NCI-H1092 treated with DMSO at 0.1 percent for 48 hours (cell line): Measurements from ENCODE around the gene TSC2.
"Not testable (repeated sequence)": the region's sequence is repeated elsewhere in the genome, so short reads cannot be mapped to it uniquely, and the experiment has no call there.

ENCODE experiments used
- DNase-seq: peaks from one replicate; lab custom pipeline; 2025; lab: John Stamatoyannopoulos, UW

The TSC2 gene

DNA sequence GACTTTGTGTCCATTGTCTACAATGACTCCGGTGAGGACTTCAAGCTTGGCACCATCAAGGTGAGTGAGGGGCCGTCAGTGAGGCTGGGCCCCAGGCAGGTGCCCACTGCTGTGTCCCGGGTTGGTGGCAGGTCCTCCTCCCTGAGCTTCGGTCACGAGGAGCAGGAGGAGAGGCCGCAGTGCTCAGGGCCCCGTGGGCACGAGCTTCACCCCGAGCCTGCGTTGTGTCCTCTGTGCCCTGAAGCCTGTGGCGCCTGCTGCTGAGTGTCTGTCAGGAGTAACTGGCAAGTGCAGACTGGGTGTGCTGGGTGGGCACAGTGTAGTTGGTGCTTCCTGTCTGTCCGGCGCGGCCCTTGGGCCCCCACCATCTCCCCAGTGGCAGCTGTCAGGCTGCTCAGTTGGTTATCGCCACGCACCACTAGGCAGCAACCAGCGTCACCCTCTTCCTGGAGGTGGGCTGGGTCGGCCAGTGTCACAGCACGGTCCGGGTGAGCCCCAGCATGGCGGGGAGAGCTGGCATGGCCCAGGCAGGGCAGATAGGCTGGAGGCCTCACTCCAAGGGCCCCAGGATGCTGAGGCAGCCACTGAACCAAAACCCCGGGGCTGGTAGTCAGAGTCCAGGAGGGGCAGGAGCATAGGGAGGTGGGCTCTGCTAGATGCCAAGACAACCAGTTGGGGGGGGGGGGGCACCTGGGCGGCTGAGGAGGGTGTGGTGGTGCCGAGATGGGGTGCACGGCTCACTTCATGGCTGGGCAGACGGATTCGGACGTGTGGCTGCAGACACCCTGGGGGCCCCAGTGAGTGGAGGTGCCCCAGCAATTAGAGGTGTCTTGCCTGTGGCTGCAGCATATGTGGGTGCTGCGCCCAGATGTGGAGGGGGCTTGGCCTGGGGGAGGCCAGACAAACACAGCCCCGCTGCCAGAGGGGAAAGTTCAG is 39.3 kb downstream of the TSC2 start:
- DNase-seq, result no peak

DNA sequence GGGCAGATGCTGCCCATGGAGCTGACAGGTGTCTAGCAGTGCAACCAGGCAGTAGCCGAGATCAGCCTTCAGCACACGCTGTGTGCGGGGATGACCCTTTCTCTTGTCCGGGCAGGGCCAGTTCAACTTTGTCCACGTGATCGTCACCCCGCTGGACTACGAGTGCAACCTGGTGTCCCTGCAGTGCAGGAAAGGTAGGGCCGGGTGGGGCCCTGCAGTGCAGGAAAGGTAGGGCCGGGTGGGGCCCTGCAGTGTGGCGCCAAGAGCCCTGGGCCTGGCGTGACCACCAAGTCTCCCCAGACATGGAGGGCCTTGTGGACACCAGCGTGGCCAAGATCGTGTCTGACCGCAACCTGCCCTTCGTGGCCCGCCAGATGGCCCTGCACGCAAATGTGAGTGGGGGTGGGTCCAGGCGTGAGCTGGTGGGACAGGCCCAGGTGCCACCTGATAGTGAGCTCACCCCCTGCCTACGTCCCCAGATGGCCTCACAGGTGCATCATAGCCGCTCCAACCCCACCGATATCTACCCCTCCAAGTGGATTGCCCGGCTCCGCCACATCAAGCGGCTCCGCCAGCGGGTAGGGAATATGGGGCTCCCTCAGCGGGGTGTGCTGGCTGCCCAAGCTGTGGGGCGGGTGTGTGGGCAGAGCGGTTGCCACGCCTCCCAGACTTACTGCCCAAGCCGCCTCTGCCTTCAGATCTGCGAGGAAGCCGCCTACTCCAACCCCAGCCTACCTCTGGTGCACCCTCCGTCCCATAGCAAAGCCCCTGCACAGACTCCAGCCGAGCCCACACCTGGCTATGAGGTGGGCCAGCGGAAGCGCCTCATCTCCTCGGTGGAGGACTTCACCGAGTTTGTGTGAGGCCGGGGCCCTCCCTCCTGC is 40.2 kb downstream of the TSC2 start:
- DNase-seq, result no peak

DNA sequence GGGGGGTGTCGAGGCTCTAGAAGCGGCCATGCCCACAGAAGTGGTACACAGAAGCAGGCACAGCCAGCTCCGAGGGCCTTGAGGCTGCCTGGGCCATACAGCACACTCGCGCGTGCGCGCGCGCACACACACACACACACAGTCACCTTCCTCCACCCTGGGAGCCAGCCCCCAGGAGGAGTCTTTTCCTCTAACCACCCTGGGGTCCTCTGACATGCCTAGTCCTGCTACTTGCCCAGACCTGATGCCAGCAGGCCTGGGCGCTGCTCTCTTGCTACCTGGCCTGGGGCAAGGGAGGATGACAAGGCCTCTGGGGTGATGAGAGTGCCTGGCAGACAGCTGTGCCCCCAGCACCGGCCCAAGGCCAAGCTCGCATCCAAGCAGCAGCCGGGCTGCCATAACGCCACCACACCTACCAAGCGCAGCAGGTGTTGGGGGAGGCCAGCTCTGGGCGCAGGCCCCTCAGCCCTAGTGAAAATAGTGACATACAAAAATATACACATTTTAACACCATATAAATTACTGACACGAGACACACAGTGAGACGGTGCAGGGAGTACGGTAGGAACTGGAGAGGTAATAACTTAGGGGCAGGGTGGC is 41.1 kb downstream of the TSC2 start:
- DNase-seq, result no peak

DNA sequence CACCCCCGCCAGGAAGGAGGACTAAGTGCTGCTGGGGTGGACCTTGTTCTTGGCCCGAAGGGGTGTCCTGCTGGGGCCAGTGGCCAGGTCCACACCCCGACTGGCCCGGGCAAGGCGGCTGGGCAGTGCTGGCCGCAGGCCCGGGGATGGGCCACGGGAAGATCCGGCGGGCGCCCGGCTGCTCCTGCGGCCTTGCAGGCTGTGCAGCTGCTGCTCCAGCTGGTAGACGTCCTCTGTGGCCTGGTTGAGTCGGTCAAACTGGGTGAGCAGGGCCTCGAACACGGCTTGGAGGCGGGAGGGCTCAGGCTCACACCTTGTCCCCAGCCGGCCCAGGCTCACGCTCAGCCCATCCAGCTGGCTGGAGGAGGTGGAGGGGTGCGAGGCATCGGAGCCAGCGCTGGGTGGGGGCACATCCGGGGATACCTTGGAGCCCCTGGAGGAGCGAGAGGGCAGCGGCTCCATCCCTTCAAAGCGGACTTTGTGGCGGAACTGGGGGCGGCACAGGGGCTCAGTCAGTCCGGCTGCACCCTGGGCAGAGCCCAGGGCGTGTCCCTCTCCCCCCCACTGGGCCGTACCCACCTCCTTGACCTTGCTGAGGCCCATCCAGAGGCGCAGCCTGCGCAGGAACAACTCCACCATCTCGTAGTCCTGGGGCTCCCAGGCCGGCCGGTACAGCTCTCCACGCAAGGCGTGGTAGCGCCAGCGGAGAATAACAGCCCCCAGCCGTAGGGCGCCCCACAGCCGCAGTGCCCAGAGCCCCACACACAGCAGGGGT is 42.1 kb downstream of the TSC2 start:
- no peak for DNase-seq

DNA sequence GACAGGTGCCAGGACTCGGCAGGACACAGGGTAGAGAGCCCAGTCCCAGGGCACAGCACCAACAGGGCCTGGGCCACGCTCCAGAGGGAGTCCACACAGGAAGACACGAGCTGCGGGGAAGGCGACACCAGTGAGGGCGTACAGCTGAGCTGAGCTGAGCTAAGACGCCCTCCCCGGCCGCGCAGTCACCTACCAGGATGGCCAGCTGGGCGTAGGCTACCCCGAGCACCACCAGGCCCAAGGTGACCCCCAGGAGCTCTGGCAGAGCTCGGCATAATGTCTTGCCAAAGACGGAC is 42.6 kb downstream of the TSC2 start:
- no peak for DNase-seq

DNA sequence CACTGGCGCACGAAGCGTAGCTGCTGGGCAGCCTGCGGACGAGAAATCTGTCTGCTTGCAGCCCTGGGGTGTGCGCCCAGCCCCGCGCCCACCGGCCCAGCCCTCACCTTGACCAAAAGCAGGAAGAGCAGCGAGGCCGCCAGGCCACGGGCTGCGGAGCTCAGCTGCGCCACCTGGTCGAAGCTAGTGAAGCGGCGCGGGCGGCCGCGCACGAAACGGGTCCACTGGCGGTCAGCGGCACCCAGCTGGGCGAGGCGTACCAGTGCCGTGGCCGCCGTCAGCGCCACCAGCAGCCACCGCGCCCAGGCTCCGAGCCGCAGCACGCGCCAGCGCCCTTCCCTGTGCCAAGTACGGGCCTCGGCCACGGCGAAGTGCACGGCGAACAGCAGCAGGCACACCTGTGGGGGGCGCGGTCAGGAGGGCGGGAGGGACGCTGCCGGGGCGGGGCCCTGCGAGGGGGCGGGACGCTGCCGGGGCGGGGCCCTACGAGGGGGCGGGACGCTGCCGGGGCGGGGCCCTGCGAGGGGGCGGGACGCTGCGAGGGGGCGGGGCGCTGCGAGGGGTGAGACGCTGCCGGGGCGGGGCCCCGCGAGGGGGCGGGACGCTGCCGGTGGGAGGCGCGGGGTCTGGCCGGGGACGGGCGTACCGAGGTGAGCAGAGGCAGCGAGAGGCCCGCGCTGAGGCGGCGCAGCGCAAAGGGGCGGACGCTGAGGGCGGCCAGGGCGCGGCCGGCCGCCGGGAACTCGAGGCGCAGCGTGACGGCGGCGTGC is 43.2 kb downstream of the TSC2 start:
- no peak for DNase-seq

DNA sequence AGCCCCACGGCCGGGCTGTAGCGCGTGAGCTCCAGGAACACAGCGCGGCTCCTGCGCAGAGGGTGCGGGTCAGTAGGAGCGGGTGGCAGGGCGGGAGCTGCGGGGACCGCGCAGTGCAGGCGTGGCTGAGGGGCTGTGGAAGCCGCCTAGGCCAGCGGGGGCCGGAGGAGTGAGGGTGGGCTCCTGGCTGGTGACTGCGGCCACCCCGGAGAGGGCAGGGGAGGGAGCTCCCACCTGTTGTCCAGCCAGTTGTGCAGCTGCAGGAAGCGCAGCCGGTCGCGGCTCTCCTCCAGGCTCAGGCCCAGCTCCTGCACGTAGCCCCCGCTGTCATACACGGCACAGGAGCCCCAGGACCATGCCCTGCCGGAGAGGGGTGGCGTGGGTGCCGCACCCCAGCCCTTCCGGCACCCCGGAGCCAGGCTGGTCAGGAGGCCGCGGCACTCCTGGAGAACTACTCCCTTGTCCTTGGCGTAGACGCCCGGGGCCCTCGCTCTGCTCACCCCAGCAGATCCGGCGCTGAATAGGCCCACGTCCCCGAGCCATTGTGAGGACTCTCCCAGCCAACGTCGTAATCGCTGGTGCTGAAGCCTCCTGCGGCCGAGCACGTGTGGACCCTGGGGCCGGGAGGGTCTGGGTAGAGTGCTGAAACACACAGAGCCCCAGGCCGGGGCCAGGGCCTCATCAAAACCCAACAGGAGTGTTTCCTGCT is 43.9 kb downstream of the TSC2 start:
- DNase-seq, result no peak

DNA sequence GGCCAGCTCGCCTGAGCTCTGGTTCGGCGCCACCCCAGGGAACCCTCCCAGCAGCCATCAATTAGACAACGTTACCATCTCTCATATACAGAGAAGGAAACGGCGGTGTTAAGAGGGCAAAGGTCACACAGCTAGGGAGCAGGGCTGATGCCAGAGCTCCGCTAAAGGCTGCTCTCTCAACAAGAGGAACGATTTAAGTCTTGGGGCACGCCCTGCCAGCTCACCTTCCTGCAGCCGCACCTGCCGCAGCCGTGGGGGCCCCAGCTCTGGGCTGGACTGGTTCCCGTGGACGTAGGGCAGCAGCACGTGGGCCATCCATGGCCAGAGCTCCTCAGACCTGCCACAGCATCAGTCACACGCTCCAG is 44.5 kb downstream of the TSC2 start:
- no peak for DNase-seq

DNA sequence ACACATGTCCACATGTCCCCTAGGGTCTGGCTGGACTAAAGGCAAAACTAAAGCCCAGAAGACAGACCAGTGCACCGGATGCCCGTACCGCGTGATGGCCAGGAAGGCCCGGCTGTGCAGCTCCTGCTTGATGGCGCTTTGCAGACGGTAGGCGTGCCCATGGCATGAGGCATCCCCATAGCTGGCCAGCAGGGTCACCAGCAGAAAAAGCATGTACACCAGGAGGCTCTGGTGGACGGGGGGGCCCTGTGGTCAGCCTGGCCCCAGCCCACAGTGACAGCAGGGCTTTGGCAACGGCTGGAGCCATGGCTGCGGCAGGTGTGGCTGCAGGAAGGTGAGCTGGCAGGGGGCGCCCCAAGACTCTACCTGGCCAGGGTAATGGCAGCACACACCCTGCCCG is 45.1 kb downstream of the TSC2 start:
- no peak for DNase-seq

DNA sequence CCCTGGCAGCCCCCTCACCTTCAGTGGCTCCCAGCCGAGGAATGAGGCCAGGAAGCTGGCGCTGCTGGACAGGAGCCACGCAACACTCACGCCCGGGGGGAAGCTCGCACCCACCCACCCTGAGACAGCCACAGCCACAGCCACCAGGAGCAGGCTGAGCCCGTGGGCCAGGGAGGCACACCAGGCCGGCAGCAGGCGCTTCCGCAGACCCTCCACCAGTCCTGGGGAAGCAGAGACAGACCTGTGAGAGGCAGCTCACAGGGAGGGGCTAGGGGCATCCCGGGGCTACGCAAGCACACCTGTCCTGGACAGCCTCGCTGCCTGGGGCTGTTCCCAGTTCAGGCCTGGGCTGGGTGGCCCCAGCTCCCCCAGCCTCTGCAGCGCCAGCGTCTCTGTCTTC is 46.0 kb downstream of the TSC2 start:
- DNase-seq, result no peak

DNA sequence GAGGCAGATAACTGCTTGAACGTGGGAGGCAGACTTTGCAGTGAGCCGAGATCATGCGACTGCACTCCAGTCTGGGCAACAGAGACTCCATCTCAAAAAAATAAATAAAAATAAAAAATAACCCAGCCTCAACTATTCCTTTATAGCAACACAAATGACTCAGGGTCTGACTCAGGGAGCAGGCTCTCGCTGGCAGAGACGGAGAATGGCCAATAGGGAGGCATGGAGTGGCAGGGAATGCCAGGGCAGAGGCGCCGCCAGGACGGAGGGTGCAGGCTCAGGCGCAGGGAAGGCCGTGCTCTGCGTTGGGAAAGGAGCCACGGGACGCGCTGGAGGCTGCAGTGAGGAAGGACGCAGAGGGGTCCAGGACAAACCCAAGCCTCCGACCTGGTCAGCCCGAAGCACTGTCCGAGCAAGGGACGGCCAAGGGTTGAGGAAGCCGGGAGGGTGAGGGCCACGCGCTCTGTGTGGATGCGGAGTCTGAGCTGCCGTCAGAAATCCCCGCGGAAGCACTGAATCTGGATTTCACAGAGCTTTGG is 47.6 kb downstream of the TSC2 start:
- DNase-seq, result no peak

DNA sequence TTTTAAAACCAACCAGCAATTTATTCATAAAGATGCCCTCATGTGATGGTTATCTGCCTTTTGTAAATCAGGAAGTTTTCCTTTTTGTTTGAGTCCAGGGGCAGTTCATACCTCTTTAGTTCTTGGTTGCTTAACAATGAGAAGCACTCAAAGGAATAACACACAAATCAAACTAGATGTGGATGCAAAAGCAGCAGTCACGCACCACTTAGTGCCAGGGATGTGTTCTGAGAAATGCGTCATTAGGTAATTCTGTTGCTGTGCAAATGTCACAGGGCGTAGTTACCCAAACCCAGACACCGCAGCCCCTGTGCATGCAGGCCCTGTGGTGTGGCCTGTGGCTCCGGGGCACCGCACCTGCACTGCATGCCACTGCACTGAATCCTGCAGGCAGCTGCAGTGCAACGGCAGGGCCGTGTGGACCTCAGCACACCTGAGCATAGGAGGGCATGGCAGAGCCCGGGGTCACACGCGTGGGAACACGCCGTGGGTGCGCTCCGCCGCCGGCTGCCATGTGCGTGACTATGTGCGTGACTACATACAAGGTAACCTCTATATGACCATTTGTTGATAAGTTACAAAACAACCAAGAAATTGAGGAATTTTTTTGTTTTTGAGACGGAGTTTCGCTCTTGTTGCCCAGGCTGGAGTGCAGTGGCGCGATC is 48.3 kb downstream of the TSC2 start:
- DNase-seq, result no peak

DNA sequence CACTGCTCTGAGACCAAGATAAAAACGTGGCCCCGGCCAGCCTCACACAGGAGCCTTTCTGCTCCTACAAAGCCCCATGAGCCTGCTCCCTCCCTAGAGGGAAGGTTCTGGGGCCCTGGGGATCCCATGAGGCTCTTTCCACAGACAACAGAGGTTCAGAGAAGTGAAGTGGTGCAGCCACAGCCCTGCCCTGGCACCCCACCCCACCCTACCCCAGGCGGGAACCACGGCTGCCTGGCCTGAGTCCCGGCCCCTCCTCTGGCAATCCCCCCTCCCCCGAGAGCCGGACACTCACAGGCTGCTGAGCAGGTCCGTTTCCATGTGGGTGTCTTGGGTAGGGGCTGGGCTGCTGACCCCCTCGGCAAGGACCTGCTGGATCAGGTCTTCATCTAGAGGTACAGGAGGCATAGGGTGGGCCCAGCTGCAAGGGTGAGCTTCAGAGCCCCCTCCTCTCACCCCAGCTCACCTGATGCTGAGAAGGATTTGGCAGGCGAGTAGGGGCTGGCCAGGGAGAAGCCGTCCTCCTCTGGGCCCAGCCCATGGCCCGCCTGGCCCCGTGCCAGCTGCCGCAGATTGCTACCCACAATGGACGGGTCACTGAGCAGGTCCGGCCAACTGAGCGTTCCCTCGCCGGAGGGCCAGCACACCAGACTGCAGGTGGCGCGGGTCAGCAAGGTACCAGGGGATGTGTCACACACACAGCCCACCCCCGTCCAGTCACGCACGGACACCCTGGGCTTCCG is 49.2 kb downstream of the TSC2 start:
- no peak for DNase-seq

DNA sequence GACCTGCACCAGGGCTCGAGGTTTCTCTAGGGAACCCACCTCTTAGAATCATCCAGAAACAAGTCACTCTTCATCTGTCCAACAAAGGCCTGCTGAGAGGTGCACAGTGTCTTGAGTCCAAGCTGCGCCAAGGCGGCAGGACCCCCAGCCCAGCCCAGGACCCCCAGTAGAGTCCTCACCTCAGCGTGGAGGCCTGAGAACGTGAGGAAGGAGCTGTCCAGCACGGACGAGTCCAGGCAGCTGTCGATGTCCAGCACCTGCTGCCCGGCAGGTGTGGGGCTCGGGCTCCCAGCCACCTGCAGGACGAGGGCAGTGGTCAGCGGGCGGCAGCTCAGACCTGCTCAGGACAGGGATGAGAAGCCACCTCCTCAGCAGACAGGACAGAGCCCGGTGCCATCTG is 49.9 kb downstream of the TSC2 start:
- DNase-seq, result not testable (repeated sequence)

DNA sequence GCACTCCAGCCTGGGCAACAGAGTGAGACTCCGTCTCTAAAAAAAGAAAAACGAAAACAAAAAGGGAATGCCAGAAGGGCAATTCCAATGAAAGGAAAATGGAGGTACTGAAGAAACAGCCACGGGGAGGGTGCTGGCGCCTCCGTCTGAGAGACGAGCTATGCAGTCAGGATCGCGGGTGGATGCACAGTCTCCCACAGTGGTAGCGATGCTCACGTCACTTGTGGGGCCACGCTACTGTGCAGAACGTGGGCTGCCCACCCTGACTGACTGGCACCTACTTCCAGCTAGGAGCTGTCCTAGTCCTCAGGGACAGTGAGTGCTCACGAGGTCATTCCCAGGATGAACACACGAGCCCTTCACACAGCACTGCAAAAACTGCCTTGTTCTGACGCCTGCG is 53.8 kb downstream of the TSC2 start:
- DNase-seq, result not testable (repeated sequence)

DNA sequence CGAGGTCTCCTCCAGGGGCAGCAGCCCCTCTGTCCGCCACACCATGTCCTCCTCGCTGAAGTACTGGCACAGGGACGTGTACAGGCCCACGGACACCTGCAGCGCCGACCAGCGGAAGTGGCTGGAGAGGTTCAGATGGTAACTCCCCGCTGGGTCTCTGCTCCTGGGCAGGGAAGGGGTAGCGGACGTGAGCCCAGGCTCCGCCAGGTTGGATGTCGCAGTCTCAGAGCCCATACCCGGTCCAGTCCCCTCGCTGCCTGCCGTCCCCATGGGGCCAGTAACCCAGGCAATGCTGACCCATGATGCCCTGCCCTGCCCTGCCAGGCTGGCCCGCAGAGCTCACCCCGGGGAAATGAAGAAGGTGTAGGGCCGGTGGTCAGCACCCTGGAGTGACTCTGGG is 54.7 kb downstream of the TSC2 start:
- DNase-seq, result no peak

DNA sequence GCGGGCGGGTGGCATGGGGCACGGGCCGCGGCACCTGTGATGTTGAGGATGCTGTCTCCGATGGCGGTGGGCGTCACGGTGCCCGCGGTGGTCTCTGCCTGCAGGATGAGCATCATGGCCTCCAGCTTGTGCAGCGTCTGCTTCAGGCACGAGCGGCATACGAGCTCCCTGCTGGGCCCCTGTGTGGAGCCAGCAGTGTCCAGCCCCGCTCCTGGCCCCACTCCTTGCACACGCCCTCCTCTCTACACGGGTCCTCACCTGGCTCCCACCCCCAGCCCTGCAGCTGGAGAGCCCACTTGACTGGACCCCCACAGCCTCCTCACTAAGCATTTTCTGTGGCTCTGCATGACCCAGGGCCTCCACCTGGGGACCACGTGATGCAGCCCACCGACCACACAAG is 56.7 kb downstream of the TSC2 start:
- DNase-seq, result not testable (repeated sequence)

DNA sequence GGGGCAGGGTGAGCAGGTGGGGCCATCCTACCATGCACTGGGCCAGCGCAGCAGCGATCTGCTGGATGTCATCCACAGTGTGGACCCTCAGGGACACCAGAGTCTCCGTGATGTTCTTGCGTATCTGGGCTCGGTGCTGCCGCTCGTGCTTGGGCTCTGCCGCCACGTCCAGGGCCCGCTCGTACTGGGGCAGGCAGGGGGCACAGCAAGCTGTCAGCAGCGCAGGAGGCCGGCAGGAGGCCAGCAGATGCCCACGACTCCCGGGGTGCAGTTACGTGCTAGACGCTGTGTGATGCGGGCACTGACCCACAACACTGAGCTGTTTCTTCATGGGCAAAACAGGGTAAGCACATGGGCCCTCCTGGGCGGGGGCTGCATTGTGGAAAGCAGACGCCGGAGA is 57.5 kb downstream of the TSC2 start:
- DNase-seq, result not testable (repeated sequence)

DNA sequence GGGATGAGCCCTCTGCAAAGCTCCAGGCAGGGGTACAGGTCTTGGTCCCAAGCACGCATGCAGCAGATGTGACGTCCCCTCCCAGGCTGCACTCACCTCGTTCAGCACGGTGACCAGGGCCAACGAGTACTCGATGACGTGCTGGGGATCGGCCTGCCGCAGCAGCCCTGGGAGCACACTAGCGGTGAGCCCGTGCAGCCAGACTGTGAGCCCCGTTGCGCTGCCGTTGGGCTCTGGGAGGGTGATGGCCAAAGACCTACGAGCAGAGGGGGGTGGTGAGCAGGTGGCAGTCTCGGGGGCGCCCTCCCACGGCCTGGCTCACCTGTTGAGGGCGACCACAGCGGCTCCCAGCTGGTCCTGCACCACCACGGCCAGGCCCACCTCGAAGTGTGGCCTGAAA is 58.0 kb downstream of the TSC2 start:
- DNase-seq, result not testable (repeated sequence)
